GM12878 (cell line): ENCODE results near the gene MTF2. TPM values are rescaled to one million over a fixed set of nuclear protein-coding genes. Genes with fewer than 3 reads are reported as not detected.

ENCODE experiments used
- ATAC-seq: fragments of 200-7000 bp; cut with Tn5 transposase; 3 replicates; pipeline ENCODE4 v1.9.1; 2020; ENCODE audit warnings: mild to moderate bottlenecking, moderate library complexity
- BruUV-seq: library from RNA; stranded (reverse); fragments of 400-500 nt; replicated peaks from 2 replicates; lab custom pipeline; 2021; lab: Mats Ljungman, UMichigan
- CTCF ChIA-PET: fragments of 300-600 bp; sonication (Branson Sonifier 250); formaldehyde crosslinking; extraction: SDS; loops from one replicate; lab custom pipeline; 2021; ENCODE audit warnings: inconsistent platforms; lab: Yijun Ruan, JAX
- POLR2A ChIA-PET: fragments of 350-600 bp; formaldehyde crosslinking; extraction: SDS; loops from one replicate; lab custom pipeline; 2021; ENCODE audit warnings: inconsistent platforms; lab: Charles Lee
- RAD21 ChIA-PET: fragments of 300-600 bp; sonication (Branson Sonifier 250); formaldehyde crosslinking; loops from one replicate; lab custom pipeline; 2023; ENCODE audit warnings: antibody characterized with exemption; ENCODE audit not compliant: unreplicated experiment; lab: Charles Lee
- SMC1A ChIA-PET: fragments of 300-600 bp; sonication (Branson Sonifier 250); formaldehyde crosslinking; loops from one replicate; lab custom pipeline; 2023; ENCODE audit not compliant: unreplicated experiment, uncharacterized antibody; lab: Charles Lee
- DNase-seq: peaks from one replicate; pipeline ENCODE4 v3.0.0-alpha.2; 2011; ENCODE audit warnings: low read depth, low spot score
- FAIRE-seq: peaks from 3 replicates; lab custom pipeline; 2011; peaks lifted over from hg19 to GRCh38; lab: Jason Lieb, UNC
- H2AFZ ChIP-seq: 2 replicates; pipeline ENCODE4 v1.6.0; 2011; ENCODE audit warnings: low read depth, low read length, control low read depth; ENCODE audit not compliant: control insufficient read depth
- H3K27ac ChIP-seq: 2 replicates; pipeline ENCODE4 v1.5.1; 2011; ENCODE audit warnings: control low read depth; ENCODE audit not compliant: control insufficient read depth, insufficient read depth
- H3K27me3 ChIP-seq, 2 experiments: replicated peaks in 1 of 2; 2 replicates each; pipeline versions ENCODE4 v1.6.0 to v1.6.1; 2011; ENCODE audit warnings: low read length in 1 of 2; ENCODE audit not compliant: control insufficient read depth in 2 of 2, insufficient read depth in 2 of 2
- H3K36me3 ChIP-seq, 2 experiments: 2 replicates each; pipeline ENCODE4 v1.5.1; 2011; ENCODE audit warnings: low read length in 1 of 2; ENCODE audit not compliant: control insufficient read depth in 2 of 2, insufficient read depth in 2 of 2
- H3K4me1 ChIP-seq: 2 replicates; pipeline ENCODE4 v1.6.1; 2011; ENCODE audit warnings: mild to moderate bottlenecking, low read length, moderate library complexity, mixed read lengths; ENCODE audit not compliant: control insufficient read depth, insufficient read depth
- H3K4me2 ChIP-seq: 2 replicates; pipeline ENCODE4 v1.6.0; 2011; ENCODE audit warnings: control low read depth; ENCODE audit not compliant: control insufficient read depth, insufficient read depth
- H3K4me3 ChIP-seq: fragments of 200-600 bp; sonication (generic); 2 replicates; pipeline ENCODE4 v1.5.1; 2016
- H3K79me2 ChIP-seq: 2 replicates; pipeline ENCODE4 v1.6.0; 2011; ENCODE audit warnings: low read length; ENCODE audit not compliant: control insufficient read depth, insufficient read depth
- H3K9ac ChIP-seq: 2 replicates; pipeline ENCODE4 v1.8.0; 2011; ENCODE audit warnings: low read length, control low read depth, mixed read lengths; ENCODE audit not compliant: control insufficient read depth, insufficient read depth
- H3K9me3 ChIP-seq: replicated peaks from 3 replicates; pipeline ENCODE4 v1.5.1; 2011; ENCODE audit warnings: mild to moderate bottlenecking, low read length; ENCODE audit not compliant: control insufficient read depth, insufficient read depth
- H4K20me1 ChIP-seq: 2 replicates; pipeline ENCODE4 v1.6.0; 2011; ENCODE audit not compliant: control insufficient read depth, insufficient read depth
- CEBPB ChIP-seq, 2 experiments: fragments of 150-350 bp in 1 of 2; IDR thresholded peaks; 2 replicates each; pipeline ENCODE4 v1.6.1; 2012 to 2014; ENCODE audit warnings: low read depth in 2 of 2, low read length in 2 of 2, borderline replicate concordance in 1 of 2, inconsistent platforms in 1 of 2
- JUNB ChIP-seq: IDR thresholded peaks from 2 replicates; pipeline ENCODE4 v1.6.1; 2016; ENCODE audit warnings: antibody characterized with exemption, mild to moderate bottlenecking
- MEF2A ChIP-seq: IDR thresholded peaks from 2 replicates; pipeline ENCODE4 v1.6.1; 2011; ENCODE audit warnings: low read depth, mild to moderate bottlenecking, low read length, moderate library complexity; ENCODE audit not compliant: insufficient read depth
- NFIC ChIP-seq: IDR thresholded peaks from 2 replicates; pipeline ENCODE4 v1.6.1; 2012; ENCODE audit warnings: low read depth, mild to moderate bottlenecking, inconsistent platforms, low read length, moderate library complexity
- NFYB ChIP-seq: IDR thresholded peaks from 2 replicates; pipeline ENCODE4 v1.6.1; 2011; ENCODE audit warnings: low read depth, mild to moderate bottlenecking, low read length, improper control_type of control experiment, moderate library complexity; ENCODE audit not compliant: insufficient read depth
- NR2C1 ChIP-seq: fragments of 450-650 bp; IDR thresholded peaks from 2 replicates; pipeline ENCODE4 v1.6.1; 2017; ENCODE audit warnings: antibody characterized with exemption, mild to moderate bottlenecking, moderate library complexity
- NR2F1 ChIP-seq: fragments of 450-650 bp; conservative IDR thresholded peaks from 2 replicates; pipeline ENCODE4 v1.6.1; 2017; ENCODE audit warnings: mild to moderate bottlenecking
- RELA ChIP-seq: fragments of 450-650 bp; IDR thresholded peaks from 2 replicates; pipeline ENCODE4 v1.8.0; 2014; ENCODE audit warnings: borderline replicate concordance; ENCODE audit not compliant: partially characterized antibody
- SMAD5 ChIP-seq: IDR thresholded peaks from 2 replicates; pipeline ENCODE4 v1.6.1; 2016; ENCODE audit warnings: antibody characterized with exemption, low read depth
- STAT3 ChIP-seq: IDR thresholded peaks from 2 replicates; pipeline ENCODE4 v1.6.1; 2011; ENCODE audit warnings: low read depth, low read length, improper control_type of control experiment
- TCF3 ChIP-seq: IDR thresholded peaks from 2 replicates; pipeline ENCODE4 v1.6.1; 2012; ENCODE audit warnings: low read depth, mild to moderate bottlenecking, low read length, borderline replicate concordance; ENCODE audit not compliant: insufficient read depth
- ZNF592 ChIP-seq: fragments of 450-650 bp; IDR thresholded peaks from 2 replicates; pipeline ENCODE4 v1.6.1; 2017; ENCODE audit warnings: mild to moderate bottlenecking, moderate library complexity
- WGBS: methylation state at CpG from one replicate; pipeline ENCODE4 v1.1.6; 2016; ENCODE audit warnings: low lambda C conversion rate; ENCODE audit not compliant: insufficient replicate concordance, insufficient coverage; ENCODE audit errors: missing lambda C conversion rate; 5-methylcytosine and 5-hydroxymethylcytosine counted together
- in situ Hi-C: fragments of 300-500 bp; cut with MboI; formaldehyde crosslinking; loops from 9 replicates; pipeline ENCODE4 v1.14.3; 2018; ENCODE audit warnings: mixed read lengths
- intact Hi-C: fragments of 100-400 bp; cut with micrococcal nuclease; formaldehyde crosslinking; loops from one replicate; pipeline ENCODE4 v1.14.2; 2022; ENCODE audit not compliant: unreplicated experiment
- polyA plus RNA-seq, 11 experiments: library from polyadenylated mRNA; depleted of rRNA in 4 of 11; unstranded in 6 of 11; stranded (reverse) in 5 of 11; fragments of >200 nt; fragmentation: Nextera tagmentation in 4 of 11; fragmentation: Illumina TruSeq in 1 of 11; extraction: Ambion mirVana in 4 of 11; extraction: Trizol in 1 of 11; gene quantifications; 1 replicate in 1 of 11; 2 replicates in 10 of 11; pipeline versions ENCODE4 v1.2.1 to v1.2.3, GENCODE V29; 2011 to 2016; ENCODE audit warnings: inconsistent platforms in 2 of 11, missing spikeins in 2 of 11, low read depth in 1 of 11
- total RNA-seq, 4 experiments: library from RNA; depleted of rRNA in 3 of 4; stranded (reverse); fragments of >200 nt in 3 of 4; fragmentation: Illumina TruSeq in 1 of 4; extraction: Trizol in 1 of 4; gene quantifications; 2 replicates each; pipeline versions ENCODE4 v1.2.1 to v1.2.3, GENCODE V29; 2013 to 2021

MTF2 gene
- total and polyA plus RNA-seq, 10 of the 15 experiments (the other 5 are each of a cell fraction or from before 2014, with no cell fraction given) = 22.6 to 74.9 (median 42.8) TPM

GRCh38 chr1:93087532-93087931 is 8.4 kb downstream of the MTF2 start:
- in situ Hi-C loops (no loop called here), intact Hi-C loops (loop anchor here (5.0 kb wide), 1 partner anchor 260 kb away; the partner anchor contains the start of gene DR1)
- Histone ChIP-seq H3K27ac (peak overlapping the region; percentile 46), H4K20me1 (no peaks in the 10 kb centered on the region), H3K79me2 (peaks cover 91% of the 10 kb centered on the region), H3K4me2 (peak overlapping the region; percentile 44; the same call in 1 of the 2 replicates), H3K36me3 (peaks cover 3 to 20% of the 10 kb centered on the region in 2 experiments; a peak in 3 of 4 replicates), H2AFZ (no peak overlapping the region), H3K9me3 (peaks cover 22% of the 10 kb centered on the region), H3K4me3 (no peak overlapping the region), H3K27me3 (no peaks in the 10 kb centered on the region), H3K9ac (no peak overlapping the region), H3K4me1 (no peaks in the 10 kb centered on the region)
- peak; percentile 69 for ATAC-seq
- no peak for DNase-seq
- TF ChIP-seq CEBPB (IDR thresholded peaks at IDR 0.05; ENCODE audit: borderline replicate concordance in 1 of 2, low read depth in 2 of 2, low read length in 2 of 2) = no peak
- TF ChIP-seq STAT3 = no peak
- peak; percentile 50 for TF ChIP-seq JUNB
- TF ChIP-seq NFYB = no peak
- 0 out of 2 replicates have a peak, but pooled peaks have one; percentile 13 for TF ChIP-seq NR2F1
- TF ChIP-seq RELA = no peak
- no peak for TF ChIP-seq TCF3
- peak; percentile 25; the same call in 1 of the 2 replicates for TF ChIP-seq NFIC
- no peak for TF ChIP-seq NR2C1
- TF ChIP-seq MEF2A = peak; percentile 71
- no peak for TF ChIP-seq SMAD5
- TF ChIP-seq ZNF592 = no peak
- ChIA-PET CTCF (interaction anchor here (0.7 to 1.7 kb wide), 2 partner anchors 217 to 781 kb away, joined by 3 to 8 read pairs; no protein-coding TSS in a partner anchor), POLR2A (no interaction called here), RAD21 (no interaction called here), SMC1A (no interaction called here)
- no TSS peak for BruUV-seq
- no peak for FAIRE-seq
- 8% methylated on average over 2 of the region's 2 CpGs for WGBS
